GM18870 (cell line): ENCODE data around the gene CC2D1A.
"Not testable (repeated sequence)": the region's sequence is repeated elsewhere in the genome, so short reads cannot be mapped to it uniquely, and the experiment has no call there.

Source experiments
- ATAC-seq: cut with Tn5 transposase; IDR thresholded peaks from one replicate; pipeline ENCODE4 v1.9.1; 2021; ENCODE audit warnings: moderate library complexity; ENCODE audit not compliant: unreplicated experiment

The CC2D1A gene

DNA sequence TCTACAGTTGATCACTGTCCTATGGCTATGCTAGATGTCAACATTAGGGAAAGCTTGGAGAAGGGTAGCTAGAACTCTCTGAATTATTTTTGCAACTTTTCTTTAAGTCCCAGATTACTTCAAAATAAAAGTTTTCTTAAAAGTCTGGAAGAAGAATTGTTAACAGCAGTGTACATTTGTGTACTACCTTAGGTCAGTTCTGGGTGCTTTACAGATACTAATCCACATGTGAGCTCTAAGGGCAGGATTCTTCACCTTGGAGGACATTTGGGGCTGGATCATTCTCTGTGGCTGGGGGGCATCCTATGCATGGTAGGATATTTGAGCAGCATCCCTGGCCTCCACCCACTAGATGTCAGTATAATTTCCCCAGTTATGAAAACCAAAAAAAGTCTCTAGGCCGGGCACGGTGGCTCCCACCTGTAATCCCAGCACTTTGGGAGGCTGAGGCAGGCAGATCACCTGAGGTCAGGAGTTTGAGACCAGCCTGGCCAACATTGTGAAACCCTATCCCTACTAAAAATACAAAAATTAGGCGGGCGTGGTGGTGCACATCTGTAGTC lies 2.9 kb upstream of the CC2D1A start:
- ATAC-seq, result no peak

GRCh38 chr19:13906521-13906904 lies 512 bp downstream of the CC2D1A start:
- no peak for ATAC-seq

DNA sequence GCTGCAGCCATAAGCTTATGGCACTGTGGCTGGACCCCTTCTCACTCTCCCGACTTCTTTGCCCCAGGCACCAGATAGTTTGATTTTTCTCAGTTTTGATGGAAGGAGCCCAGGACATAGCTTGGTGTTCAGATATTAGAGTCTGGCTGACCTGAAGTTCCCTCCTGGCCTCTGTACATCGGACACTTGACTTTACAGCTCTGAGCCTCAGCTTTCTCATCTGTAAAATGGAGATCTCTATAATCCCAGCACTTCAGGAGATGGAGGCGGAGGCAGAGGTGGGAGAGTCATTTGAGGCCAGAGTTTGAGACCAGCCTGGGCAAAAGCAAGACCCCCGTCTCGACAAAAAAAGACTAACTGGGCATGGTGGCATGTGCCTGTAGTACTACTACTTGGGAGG lies 909 bp downstream of the CC2D1A start:
- no peak for ATAC-seq

GRCh38 chr19:13908674-13909073 lies 2.7 kb downstream of the CC2D1A start:
- no peak for ATAC-seq

GRCh38 chr19:13909430-13909829 lies 3.4 kb downstream of the CC2D1A start:
- no peak for ATAC-seq

DNA sequence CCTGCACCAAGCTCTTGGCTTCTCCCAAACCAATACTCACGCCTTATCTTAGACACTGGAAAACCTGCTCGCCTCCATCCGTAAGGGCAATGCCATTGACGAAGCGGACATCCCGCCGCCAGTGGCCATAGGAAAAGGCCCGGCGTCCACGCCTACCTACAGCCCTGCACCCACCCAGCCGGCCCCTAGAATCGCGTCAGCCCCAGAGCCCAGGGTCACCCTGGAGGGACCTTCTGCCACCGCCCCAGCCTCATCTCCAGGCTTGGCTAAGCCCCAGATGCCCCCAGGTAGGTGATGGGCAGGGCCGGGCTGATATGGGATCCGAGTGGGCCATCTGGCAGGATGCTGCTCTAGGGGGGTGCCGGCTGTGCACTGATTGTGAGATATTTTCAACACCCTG lies 7.4 kb downstream of the CC2D1A start:
- no peak for ATAC-seq

GRCh38 chr19:13914777-13915176 lies 8.8 kb downstream of the CC2D1A start:
- no peak for ATAC-seq

DNA sequence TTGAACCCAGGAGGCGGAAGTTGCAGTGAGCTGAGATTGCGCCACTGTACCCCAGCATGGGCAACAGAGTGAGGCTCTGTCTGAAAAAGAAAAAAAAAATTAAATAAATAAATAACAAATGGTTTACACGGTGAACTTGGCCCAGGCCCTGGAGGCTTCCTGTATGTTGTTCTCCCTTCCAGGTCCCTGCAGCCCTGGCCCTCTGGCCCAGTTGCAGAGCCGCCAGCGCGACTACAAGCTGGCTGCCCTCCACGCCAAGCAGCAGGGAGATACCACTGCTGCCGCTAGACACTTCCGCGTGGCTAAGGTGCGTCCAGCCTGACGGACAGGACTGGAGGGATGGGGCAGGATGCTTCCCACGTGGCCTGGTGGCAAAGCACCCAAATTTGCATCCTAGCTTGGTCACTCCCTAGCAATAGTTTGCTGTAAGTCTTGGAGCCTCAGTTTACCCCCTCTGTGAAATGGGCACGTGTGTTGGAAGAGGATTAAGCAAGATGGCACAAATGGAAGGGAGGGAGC lies 11.9 kb downstream of the CC2D1A start:
- ATAC-seq, result no peak

- no peak for ATAC-seq
Observed at GRCh38 chr19:13918726-13919411, 12.9 kb downstream of the CC2D1A start.

- ATAC-seq, result no peak
Observed at GRCh38 chr19:13920524-13920923, 14.5 kb downstream of the CC2D1A start.

GRCh38 chr19:13920940-13921747 lies 15.1 kb downstream of the CC2D1A start:
- ATAC-seq, result no peak

DNA sequence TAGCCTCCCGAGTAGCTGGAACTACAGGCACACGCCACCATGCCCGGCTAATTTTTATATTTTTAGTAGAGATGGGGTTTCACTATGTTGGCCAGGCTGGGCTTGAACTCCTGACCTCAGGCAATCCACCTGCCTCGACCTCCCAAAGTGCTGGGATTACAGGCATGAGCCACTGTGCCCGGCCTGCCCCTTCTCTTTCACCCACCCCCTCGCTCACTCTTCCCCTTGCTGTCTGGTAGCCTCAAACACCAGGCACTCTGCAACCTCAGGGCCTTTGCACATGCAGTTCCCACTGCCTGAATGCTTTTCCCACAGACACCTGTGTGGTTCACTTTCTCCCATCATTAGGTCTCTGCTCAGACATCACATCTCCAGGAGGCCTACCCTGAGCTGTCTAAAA lies 16.1 kb downstream of the CC2D1A start:
- not testable (repeated sequence) for ATAC-seq

- no peak for ATAC-seq
Observed at GRCh38 chr19:13923194-13923987, 17.4 kb downstream of the CC2D1A start.

DNA sequence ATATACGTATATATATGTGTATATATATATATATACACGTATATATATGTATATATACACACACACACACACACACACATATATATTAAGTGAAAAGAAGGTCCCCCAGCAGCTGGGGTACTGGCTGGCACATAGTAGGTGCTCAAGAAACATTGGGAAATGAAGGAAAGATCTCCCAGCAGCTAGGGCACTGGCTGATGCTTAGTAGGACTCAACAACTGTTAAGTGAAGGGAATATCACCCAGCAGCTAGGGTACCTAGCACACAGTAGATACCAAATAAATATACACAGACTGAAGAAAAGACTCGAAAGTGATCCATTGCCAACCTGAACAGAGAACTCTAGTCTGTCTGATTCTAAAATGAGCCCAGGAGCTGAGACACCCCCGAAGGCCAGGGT lies 20.0 kb downstream of the CC2D1A start:
- no peak for ATAC-seq

- no peak for ATAC-seq
Observed at GRCh38 chr19:13926715-13927114, 20.7 kb downstream of the CC2D1A start.

- no peak for ATAC-seq
Observed at GRCh38 chr19:13929340-13929739, 23.3 kb downstream of the CC2D1A start.

- no peak for ATAC-seq
Observed at GRCh38 chr19:13929956-13930355, 24.0 kb downstream of the CC2D1A start.

DNA sequence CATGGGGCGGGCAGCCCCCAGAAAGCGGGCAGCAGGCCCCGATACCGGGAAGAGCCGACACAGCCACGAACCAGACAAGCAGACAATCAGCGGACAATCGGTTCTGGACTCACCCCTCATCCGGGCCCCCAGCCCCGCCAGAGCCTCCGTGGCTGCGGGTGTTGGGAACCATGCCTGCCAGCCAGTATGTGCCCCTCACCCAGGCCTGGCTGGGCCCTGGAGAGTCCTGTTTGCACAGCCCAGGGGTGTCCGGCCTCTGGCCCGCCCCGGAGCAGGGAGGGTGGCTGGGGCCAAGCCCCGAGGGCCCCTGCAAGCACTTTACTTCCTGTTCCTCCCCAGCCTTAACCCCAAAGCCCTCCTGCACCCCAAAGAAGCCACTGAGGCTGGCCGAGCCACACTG lies 24.4 kb downstream of the CC2D1A start:
- ATAC-seq, result no peak

GRCh38 chr19:13931391-13932148 lies 25.6 kb downstream of the CC2D1A start:
- ATAC-seq, result no peak

DNA sequence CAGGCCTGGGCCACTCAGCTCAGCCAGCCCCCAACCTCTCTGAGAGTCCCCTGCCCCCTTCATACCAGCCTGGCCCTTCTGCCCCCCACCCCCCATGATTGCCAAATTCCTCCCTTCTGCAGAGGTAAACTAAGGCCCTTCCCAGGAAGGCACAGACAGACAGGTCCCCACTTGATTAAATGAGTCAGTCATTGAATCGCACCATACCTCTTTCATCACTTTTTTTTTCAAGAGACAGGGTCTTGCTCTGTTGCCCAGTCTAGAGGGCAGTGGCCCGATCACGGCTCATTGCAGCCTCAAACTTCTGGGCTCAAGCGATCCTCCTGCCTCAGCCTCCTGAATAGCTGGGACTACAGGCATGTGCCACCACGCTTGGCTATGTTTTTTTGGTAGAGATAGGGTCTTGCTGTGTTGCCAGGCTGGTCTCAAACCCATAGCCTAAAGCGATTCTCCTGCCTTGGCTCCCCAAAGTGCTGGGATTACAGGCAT lies 26.2 kb downstream of the CC2D1A start:
- no peak for ATAC-seq
